HUES6 (cell line): ENCODE data around the gene CUL9.

Experiments
- H3K27ac ChIP-seq: 2 replicates; pipeline ENCODE4 v1.7.0; 2013; ENCODE audit warnings: low read depth, mild to moderate bottlenecking, low read length, inconsistent platforms
- H3K27me3 ChIP-seq: 2 replicates; pipeline ENCODE4 v1.6.1; 2013; ENCODE audit warnings: low read length; ENCODE audit not compliant: control insufficient read depth, insufficient read depth
- H3K36me3 ChIP-seq: 2 replicates; pipeline ENCODE4 v1.6.1; 2013; ENCODE audit warnings: low read length; ENCODE audit not compliant: control insufficient read depth, insufficient read depth
- H3K4me1 ChIP-seq: 2 replicates; pipeline ENCODE4 v1.6.1; 2013; ENCODE audit warnings: low read length; ENCODE audit not compliant: control insufficient read depth, insufficient read depth
- H3K4me3 ChIP-seq: 2 replicates; pipeline ENCODE4 v1.5.1; 2013; ENCODE audit warnings: low read depth, low read length
- H3K9ac ChIP-seq: one replicate; pipeline ENCODE4 v1.6.1; 2013; ENCODE audit warnings: mild to moderate bottlenecking, low read length
- H3K9me3 ChIP-seq: 2 replicates; pipeline ENCODE4 v1.6.1; 2013; ENCODE audit warnings: low read depth, low read length; ENCODE audit not compliant: control insufficient read depth, insufficient read depth

Gene CUL9

DNA sequence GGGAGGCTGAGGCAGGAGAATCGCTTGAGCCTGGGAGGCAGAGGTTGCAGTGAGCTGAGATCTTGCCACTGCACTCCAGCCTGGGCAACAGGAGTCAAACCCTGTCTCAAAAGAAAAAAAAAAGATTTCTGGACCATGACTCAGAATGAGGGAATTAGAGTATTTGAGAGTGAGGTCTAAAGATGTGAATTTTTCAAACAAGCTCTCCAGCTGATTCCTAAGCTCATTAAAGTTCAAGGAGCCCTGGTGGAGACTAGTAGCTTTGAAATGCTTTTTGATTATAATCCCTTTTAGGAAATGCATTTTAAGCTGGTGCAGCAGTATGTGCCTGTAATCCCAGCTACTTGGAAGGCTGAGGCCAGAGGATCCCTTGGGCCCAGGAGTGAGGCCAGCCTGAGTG lies 32.7 kb upstream of the CUL9 start:
- H3K36me3 ChIP-seq, result peaks cover 57% of the 10 kb centered on the region
- H3K4me3 ChIP-seq, result no peak overlapping the region
- no peak overlapping the region for H3K27ac ChIP-seq
- H3K9ac ChIP-seq, result no peak overlapping the region
- H3K9me3 ChIP-seq, result no peaks in the 10 kb centered on the region
- H3K27me3 ChIP-seq, result no peaks in the 10 kb centered on the region
- H3K4me1 ChIP-seq, result no peaks in the 10 kb centered on the region

DNA sequence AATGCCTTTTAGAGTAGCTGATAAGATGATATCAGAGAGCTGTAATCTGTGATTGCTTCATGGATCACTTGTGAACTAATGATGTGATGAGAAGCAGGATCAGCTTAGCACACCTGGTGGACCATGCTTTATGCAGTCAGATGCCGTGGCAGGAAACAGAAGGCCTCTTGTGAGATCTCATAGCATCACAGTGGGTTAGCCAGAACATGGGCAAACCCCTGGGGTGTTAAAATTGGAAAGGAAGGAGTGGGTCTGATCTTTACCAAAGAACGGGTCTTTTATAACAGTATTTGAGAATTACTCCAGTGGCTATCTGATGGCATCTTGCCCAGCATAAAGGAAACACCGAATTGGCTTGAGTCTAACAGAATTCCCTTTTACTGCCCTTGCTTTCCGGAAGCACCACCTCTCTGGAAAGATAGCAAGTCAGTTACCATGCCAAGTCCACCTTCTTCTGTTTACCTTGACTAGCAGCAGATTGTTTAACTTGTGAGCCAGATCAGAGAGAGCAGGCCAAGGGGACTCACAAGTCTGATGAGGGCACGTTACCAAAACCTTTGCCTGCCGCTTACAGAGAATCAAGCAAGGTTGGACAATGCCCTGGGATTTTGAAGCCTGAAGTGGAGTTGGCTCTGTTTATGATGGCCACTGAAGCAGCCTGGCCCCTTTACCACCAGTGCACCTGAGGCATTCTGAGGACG lies 31.8 kb upstream of the CUL9 start:
- Histone ChIP-seq H3K36me3 (peaks cover 52% of the 10 kb centered on the region), H3K4me3 (no peak overlapping the region), H3K9ac (no peak overlapping the region), H3K4me1 (no peaks in the 10 kb centered on the region), H3K27ac (no peak overlapping the region), H3K27me3 (no peaks in the 10 kb centered on the region), H3K9me3 (no peaks in the 10 kb centered on the region)

DNA sequence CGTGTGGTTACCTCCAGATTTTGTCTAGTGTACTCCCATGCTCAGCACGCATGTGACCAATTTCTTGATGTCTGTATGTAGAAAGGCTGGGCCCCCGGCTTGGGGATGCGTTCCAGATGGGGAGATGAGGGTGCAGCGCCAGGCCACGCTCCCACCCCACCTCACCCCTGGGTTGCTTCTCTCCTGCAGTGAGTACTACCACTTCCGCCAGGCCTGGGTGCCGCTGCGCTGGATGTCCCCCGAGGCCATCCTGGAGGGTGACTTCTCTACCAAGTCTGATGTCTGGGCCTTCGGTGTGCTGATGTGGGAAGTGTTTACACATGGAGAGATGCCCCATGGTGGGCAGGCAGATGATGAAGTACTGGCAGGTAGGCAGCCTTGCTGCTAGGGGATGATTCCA lies 22.4 kb upstream of the CUL9 start:
- H3K27me3 ChIP-seq, result no peaks in the 10 kb centered on the region
- no peaks in the 10 kb centered on the region for H3K9me3 ChIP-seq
- H3K4me1 ChIP-seq, result no peaks in the 10 kb centered on the region
- H3K9ac ChIP-seq, result no peak overlapping the region
- H3K36me3 ChIP-seq, result peaks cover 36% of the 10 kb centered on the region
- H3K27ac ChIP-seq, result no peak overlapping the region
- H3K4me3 ChIP-seq, result no peak overlapping the region

DNA sequence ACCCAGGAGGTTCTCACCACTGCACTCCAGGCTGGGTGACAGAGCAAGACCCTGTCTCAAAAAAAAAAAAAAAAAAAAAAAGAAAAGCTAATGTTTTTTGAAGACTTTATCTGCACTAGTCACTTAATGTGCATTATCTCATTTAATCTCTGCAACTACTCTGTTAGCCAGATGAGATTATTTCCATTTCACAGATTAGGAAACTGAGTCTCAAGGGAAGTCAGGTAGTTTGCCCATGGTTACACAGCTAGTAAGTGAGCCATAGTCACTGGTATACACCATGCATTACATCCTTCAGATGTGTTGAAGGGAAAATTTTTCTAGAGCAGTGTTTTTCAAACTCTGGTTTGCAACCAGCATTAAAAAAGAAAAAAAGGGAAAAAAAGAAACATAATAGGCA lies 18.1 kb upstream of the CUL9 start:
- peaks cover 21% of the 10 kb centered on the region for H3K36me3 ChIP-seq
- H3K9me3 ChIP-seq, result no peaks in the 10 kb centered on the region

DNA sequence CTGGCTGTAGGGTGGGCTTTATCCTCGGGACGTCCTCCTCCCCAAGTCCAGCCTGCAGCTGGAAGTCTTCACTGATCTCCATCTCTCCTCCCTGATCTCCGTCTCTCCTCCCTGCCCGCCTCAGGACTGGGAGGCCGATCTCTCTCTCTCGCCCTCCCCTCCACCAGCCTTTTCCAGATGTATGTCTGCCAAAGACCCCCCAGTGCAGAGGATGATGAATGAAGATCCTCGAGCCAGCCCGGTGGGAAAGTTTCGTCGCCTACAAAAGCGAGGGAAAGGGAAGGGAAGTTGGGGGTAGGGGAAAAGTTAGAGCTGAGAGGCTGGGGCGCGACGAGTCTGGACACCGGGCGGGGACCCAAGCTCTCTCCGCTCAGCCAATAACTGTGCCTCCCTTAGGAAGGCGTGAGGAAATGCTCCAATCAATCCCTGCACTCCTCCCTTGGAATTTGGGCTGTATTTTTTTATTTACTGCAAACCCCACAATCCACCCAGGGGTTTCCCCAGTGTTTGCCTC lies 11.5 kb upstream of the CUL9 start:
- H3K4me3 ChIP-seq, result peak overlapping the region; percentile 71
- H3K9me3 ChIP-seq, result no peaks in the 10 kb centered on the region
- no peaks in the 10 kb centered on the region for H3K27me3 ChIP-seq
- peak overlapping the region; percentile 95 for H3K27ac ChIP-seq
- peak overlapping the region; percentile 96 for H3K9ac ChIP-seq
- peaks cover 13% of the 10 kb centered on the region for H3K36me3 ChIP-seq
- peaks cover 21% of the 10 kb centered on the region for H3K4me1 ChIP-seq

More for the DNA sequence above, 18.1 kb upstream of the CUL9 start:
- no peak overlapping the region for H3K9ac ChIP-seq
- no peaks in the 10 kb centered on the region for H3K27me3 ChIP-seq
- no peak overlapping the region for H3K27ac ChIP-seq
- H3K4me3 ChIP-seq, result no peak overlapping the region
- H3K4me1 ChIP-seq, result no peaks in the 10 kb centered on the region

DNA sequence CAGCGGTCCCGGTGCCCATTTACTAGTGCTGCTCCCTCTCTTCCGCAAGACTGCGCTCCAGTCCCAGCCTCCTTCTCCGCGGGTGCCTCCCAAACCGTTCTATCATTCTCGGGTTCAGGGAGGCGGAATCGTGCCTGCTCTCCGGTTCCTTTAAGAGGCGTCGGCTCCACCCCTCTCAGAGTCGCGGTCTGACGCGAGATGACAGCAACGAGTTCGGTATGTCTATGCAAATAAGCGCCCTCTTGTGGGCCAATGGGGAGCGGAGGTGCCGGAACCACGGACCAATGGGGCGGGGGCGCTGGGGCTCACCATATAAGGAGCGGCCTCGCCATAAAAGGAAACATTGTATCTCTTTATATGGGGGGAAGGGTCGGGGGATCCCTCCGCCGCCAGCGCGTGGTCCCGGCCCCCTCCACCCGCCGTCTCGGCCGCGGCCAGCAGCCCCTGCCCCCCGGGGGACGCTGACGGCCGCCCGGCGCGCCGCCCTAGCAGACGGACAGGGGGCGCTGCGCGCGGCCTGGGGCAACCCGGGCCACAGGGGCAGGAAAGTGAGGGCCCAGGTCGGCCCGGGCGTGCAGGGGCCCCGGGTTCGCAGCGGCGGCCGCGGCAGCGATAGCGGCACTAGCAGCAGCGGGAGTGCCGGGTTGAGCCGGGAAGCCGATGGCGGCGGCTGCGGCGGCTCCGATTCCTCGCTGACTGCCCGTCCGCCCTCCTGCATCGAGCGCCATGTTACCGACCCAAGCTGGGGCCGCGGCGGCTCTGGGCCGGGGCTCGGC lies 10.9 kb upstream of the CUL9 start, which contains the start of gene SRF:
TSS of gene SRF (plus strand) at position 339 of the 776 bp plus-strand sequence. CDS start at position 727, 388 bp downstream.
- Histone ChIP-seq H3K27me3 (no peaks in the 10 kb centered on the region), H3K4me3 (peak within 1 kb of the TSS; percentile 92), H3K9me3 (no peaks in the 10 kb centered on the region), H3K9ac (peak within 1 kb of the TSS; percentile 99), H3K36me3 (peaks cover 19% of the 10 kb centered on the region), H3K4me1 (peaks cover 21% of the 10 kb centered on the region), H3K27ac (peak within 1 kb of the TSS; percentile 95)

DNA sequence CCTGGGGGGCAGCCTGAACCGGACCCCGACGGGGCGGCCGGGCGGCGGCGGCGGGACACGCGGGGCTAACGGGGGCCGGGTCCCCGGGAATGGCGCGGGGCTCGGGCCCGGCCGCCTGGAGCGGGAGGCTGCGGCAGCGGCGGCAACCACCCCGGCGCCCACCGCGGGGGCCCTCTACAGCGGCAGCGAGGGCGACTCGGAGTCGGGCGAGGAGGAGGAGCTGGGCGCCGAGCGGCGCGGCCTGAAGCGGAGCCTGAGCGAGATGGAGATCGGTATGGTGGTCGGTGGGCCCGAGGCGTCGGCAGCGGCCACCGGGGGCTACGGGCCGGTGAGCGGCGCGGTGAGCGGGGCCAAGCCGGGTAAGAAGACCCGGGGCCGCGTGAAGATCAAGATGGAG lies 10.3 kb upstream of the CUL9 start:
- H3K4me3 ChIP-seq, result peak overlapping the region; percentile 92
- H3K36me3 ChIP-seq, result peaks cover 25% of the 10 kb centered on the region
- no peaks in the 10 kb centered on the region for H3K9me3 ChIP-seq
- H3K9ac ChIP-seq, result peak overlapping the region; percentile 99
- H3K4me1 ChIP-seq, result peaks cover 21% of the 10 kb centered on the region
- no peaks in the 10 kb centered on the region for H3K27me3 ChIP-seq
- peak overlapping the region; percentile 91; the same call in 1 of the 2 replicates for H3K27ac ChIP-seq

DNA sequence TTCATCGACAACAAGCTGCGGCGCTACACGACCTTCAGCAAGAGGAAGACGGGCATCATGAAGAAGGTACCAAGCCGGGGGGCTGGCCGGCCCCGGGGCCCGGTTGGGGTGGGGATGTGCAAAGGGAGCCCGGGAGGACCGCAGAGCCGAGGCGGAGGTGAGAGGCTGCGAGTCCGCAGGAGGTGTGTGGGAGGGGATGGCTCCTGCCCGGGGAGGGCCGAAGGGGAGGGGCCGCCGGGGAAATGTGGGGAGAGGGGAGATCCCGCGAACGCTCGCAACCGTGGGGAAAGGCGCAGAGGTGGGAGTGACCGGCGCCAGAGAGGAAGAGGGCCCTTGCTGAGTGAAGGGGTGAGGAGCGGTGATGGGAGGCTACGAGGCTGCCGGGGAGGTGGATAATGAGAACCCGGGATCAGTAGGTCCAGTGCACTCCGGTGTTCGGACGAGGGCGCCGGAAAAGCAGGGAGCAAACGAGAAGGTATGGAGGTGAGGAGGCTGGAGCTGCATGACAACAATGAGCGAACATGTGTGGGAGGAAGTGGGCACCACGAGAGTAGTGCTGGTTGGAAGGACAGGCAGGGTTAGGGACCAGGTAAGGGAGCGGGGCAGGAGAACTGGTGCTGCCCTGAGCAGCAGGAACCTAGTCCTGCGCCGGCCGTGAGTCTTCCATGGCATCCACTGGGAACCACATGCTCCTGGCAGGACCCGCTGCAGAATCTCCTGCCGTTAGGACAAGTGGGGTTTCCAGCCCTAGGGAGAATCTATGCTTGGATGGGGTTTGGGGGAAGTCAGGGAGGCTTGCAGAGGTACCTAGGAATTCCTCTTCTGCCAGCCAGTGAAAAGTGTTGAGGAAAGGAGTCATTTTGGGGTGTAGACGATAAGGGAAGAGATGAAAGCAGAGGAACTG lies 9.6 kb upstream of the CUL9 start:
- peaks cover 28% of the 10 kb centered on the region for H3K36me3 ChIP-seq
- H3K4me3 ChIP-seq, result peak overlapping the region; percentile 92
- no peaks in the 10 kb centered on the region for H3K9me3 ChIP-seq
- peak overlapping the region; percentile 99 for H3K9ac ChIP-seq
- H3K4me1 ChIP-seq, result peaks cover 21% of the 10 kb centered on the region
- peak overlapping the region; percentile 91; the same call in 1 of the 2 replicates for H3K27ac ChIP-seq
- no peaks in the 10 kb centered on the region for H3K27me3 ChIP-seq

DNA sequence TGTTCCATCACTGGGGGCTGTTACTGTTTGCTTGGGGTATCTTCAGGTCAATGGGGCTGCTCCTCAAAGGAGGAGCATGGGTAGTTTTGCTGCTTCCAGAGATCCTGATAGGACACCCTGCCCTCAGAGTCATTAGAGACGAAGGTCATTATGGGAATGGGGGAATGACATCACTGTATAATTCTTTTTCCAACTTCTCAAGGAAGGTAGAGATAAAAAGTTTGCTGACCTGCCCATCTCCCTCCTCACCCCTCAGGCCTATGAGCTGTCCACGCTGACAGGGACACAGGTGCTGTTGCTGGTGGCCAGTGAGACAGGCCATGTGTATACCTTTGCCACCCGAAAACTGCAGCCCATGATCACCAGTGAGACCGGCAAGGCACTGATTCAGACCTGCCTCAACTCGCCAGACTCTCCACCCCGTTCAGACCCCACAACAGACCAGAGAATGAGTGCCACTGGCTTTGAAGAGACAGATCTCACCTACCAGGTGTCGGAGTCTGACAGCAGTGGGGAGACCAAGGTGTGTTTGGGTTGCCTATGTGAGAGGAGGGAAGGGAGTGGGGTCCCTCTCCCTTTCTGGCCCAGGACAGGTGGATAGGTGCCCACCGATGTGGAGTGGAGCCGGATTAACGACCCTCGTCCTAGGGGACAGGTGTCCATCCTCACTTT lies 8.3 kb upstream of the CUL9 start:
- Histone ChIP-seq H3K4me3 (peak overlapping the region; percentile 92), H3K27me3 (no peaks in the 10 kb centered on the region), H3K9ac (peak overlapping the region; percentile 99), H3K9me3 (no peaks in the 10 kb centered on the region), H3K27ac (peak overlapping the region; percentile 73), H3K36me3 (peaks cover 37% of the 10 kb centered on the region), H3K4me1 (peaks cover 21% of the 10 kb centered on the region)
